HEK293 (cell line): ENCODE results near the gene LTO1.
A peak's percentile ranks its signal among the peaks of the same experiment; 100 is the strongest.
"Not testable (repeated sequence)": the region's sequence is repeated elsewhere in the genome, so short reads cannot be mapped to it uniquely, and the experiment has no call there.

Source experiments
- CTCF ChIA-PET: fragments of 350-600 bp; formaldehyde crosslinking; extraction: SDS; loops from one replicate; lab custom pipeline; 2021; ENCODE audit warnings: antibody characterized with exemption; lab: Yijun Ruan, JAX
- POLR2A ChIA-PET: fragments of 300-600 bp; formaldehyde crosslinking; extraction: SDS; loops from one replicate; lab custom pipeline; 2020; ENCODE audit warnings: antibody characterized with exemption, inconsistent platforms; lab: Yijun Ruan, JAX
- H3K27ac ChIP-seq: fragments of 200-500 bp; sonication (Bioruptor generic); 2 replicates; pipeline ENCODE4 v1.5.1; 2014; ENCODE audit warnings: low read depth, low read length, control low read depth, inconsistent platforms; ENCODE audit errors: extremely low read depth
- H3K36me3 ChIP-seq, 2 experiments: fragments of 200-500 bp in 1 of 2; sonication (Bioruptor generic) in 1 of 2; 1 replicate in 1 of 2; 2 replicates in 1 of 2; pipeline ENCODE4 v1.5.1; 2014 to 2017; ENCODE audit warnings: inconsistent platforms in 2 of 2, low read length in 2 of 2; ENCODE audit not compliant: control insufficient read depth in 2 of 2, insufficient read depth in 1 of 2
- H3K4me1 ChIP-seq: fragments of 200-500 bp; sonication (Bioruptor generic); 2 replicates; pipeline ENCODE4 v1.5.1; 2014; ENCODE audit warnings: mild to moderate bottlenecking, low read length, inconsistent platforms; ENCODE audit not compliant: control insufficient read depth, insufficient read depth
- H3K4me3 ChIP-seq: 2 replicates; pipeline ENCODE4 v1.5.1; 2011; ENCODE audit warnings: low read depth, mild to moderate bottlenecking, control low read depth, low read length, moderate library complexity
- H3K9me3 ChIP-seq: fragments of 200-500 bp; sonication (Bioruptor generic); 2 replicates; pipeline ENCODE4 v1.5.1; 2014; ENCODE audit warnings: low read depth, low read length, inconsistent platforms; ENCODE audit not compliant: control insufficient read depth, insufficient read depth
- AEBP2 ChIP-seq: fragments of 450-650 bp; formaldehyde crosslinking; IDR thresholded peaks from 2 replicates; pipeline ENCODE4 v1.5.1; 2016; ENCODE audit warnings: missing biosample characterization, missing genetic modification characterization, borderline replicate concordance
- BCL11B ChIP-seq: fragments of 450-650 bp; formaldehyde crosslinking; IDR thresholded peaks from 2 replicates; pipeline ENCODE4 v1.5.1; 2016; ENCODE audit warnings: low read depth, missing biosample characterization, missing genetic modification characterization
- SP2 ChIP-seq: fragments of 450-650 bp; formaldehyde crosslinking; IDR thresholded peaks from 2 replicates; pipeline ENCODE4 v1.5.1; 2016; ENCODE audit warnings: missing biosample characterization, missing genetic modification characterization
- YY1 ChIP-seq: fragments of 450-650 bp; formaldehyde crosslinking; IDR thresholded peaks from 2 replicates; pipeline ENCODE4 v1.5.1; 2018; ENCODE audit warnings: missing biosample characterization, missing genetic modification characterization
- ZBTB6 ChIP-seq: fragments of 450-650 bp; formaldehyde crosslinking; IDR thresholded peaks from 2 replicates; pipeline ENCODE4 v1.5.1; 2017; ENCODE audit warnings: missing biosample characterization, missing genetic modification characterization
- ZNF169 ChIP-seq: fragments of 450-650 bp; formaldehyde crosslinking; IDR thresholded peaks from 2 replicates; pipeline ENCODE4 v1.5.1; 2016; ENCODE audit warnings: missing biosample characterization, missing genetic modification characterization
- ZNF211 ChIP-seq: fragments of 450-650 bp; formaldehyde crosslinking; IDR thresholded peaks from 2 replicates; pipeline ENCODE4 v1.5.1; 2016; ENCODE audit warnings: low read depth, missing biosample characterization, missing genetic modification characterization
- ZNF223 ChIP-seq: fragments of 450-650 bp; formaldehyde crosslinking; IDR thresholded peaks from 2 replicates; pipeline ENCODE4 v1.5.1; 2016; ENCODE audit warnings: missing biosample characterization, missing genetic modification characterization
- ZNF239 ChIP-seq: fragments of 450-650 bp; formaldehyde crosslinking; IDR thresholded peaks from 2 replicates; pipeline ENCODE4 v1.5.1; 2016; ENCODE audit warnings: missing biosample characterization, missing genetic modification characterization
- ZNF366 ChIP-seq: fragments of 450-650 bp; formaldehyde crosslinking; conservative IDR thresholded peaks from 2 replicates; pipeline ENCODE4 v1.5.1; 2016; ENCODE audit warnings: missing biosample characterization, missing genetic modification characterization
- ZNF501 ChIP-seq: fragments of 450-650 bp; formaldehyde crosslinking; IDR thresholded peaks from 2 replicates; pipeline ENCODE4 v1.5.1; 2016; ENCODE audit warnings: missing biosample characterization, missing genetic modification characterization
- ZNF629 ChIP-seq: fragments of 450-650 bp; formaldehyde crosslinking; IDR thresholded peaks from 2 replicates; pipeline ENCODE4 v1.5.1; 2017; ENCODE audit warnings: missing biosample characterization, missing genetic modification characterization
- ZNF639 ChIP-seq: fragments of 450-650 bp; formaldehyde crosslinking; IDR thresholded peaks from 2 replicates; pipeline ENCODE4 v1.5.1; 2016; ENCODE audit warnings: missing biosample characterization, missing genetic modification characterization
- ZNF692 ChIP-seq: fragments of 450-650 bp; formaldehyde crosslinking; IDR thresholded peaks from 2 replicates; pipeline ENCODE4 v1.5.1; 2016; ENCODE audit warnings: missing biosample characterization, missing genetic modification characterization
- ZNF747 ChIP-seq: fragments of 450-650 bp; formaldehyde crosslinking; IDR thresholded peaks from 2 replicates; pipeline ENCODE4 v1.5.1; 2016; ENCODE audit warnings: missing biosample characterization, missing genetic modification characterization
- ZNF785 ChIP-seq: fragments of 450-650 bp; formaldehyde crosslinking; IDR thresholded peaks from 2 replicates; pipeline ENCODE4 v1.5.1; 2016; ENCODE audit warnings: missing biosample characterization, missing genetic modification characterization

The LTO1 gene

GRCh38 chr11:69625476-69625875, 49.7 kb downstream of the LTO1 start (continued):
- no peak for TF ChIP-seq SP2

GRCh38 chr11:69624293-69624692, 50.9 kb downstream of the LTO1 start:
- H3K27ac ChIP-seq: no peak overlapping the region
- CTCF ChIA-PET: no interaction called here
- H3K4me1 ChIP-seq: no peaks in the 10 kb centered on the region
- TF ChIP-seq ZNF239 (tag by site-specific recombination) (0 out of 2 replicates have a peak, but pooled peaks have one; percentile 20), BCL11B (tag by site-specific recombination) (no peak)
- POLR2A ChIA-PET: no interaction called here
- H3K4me3 ChIP-seq: no peak overlapping the region
- H3K36me3 ChIP-seq: no peaks in the 10 kb centered on the region
- H3K9me3 ChIP-seq: no peaks in the 10 kb centered on the region

GRCh38 chr11:69622097-69622681, 53.0 kb downstream of the LTO1 start:
- H3K27ac ChIP-seq, H3K36me3 ChIP-seq, H3K4me3 ChIP-seq, CTCF ChIA-PET, POLR2A ChIA-PET, H3K4me1 ChIP-seq, H3K9me3 ChIP-seq: not testable (repeated sequence)
- peak; percentile 40; the same call in 1 of the 2 replicates for TF ChIP-seq ZNF366

GRCh38 chr11:69620683-69621290, 54.4 kb downstream of the LTO1 start:
- TF ChIP-seq ZNF629 (tag by site-specific recombination): no peak
- TF ChIP-seq ZNF223 (tag by site-specific recombination): no peak
- no peak for TF ChIP-seq ZNF747 (tag by site-specific recombination)
- TF ChIP-seq ZNF169 (tag by site-specific recombination): no peak
- TF ChIP-seq ZBTB6: no peak
- TF ChIP-seq, all 188 proteins: peak for 0
- Histone ChIP-seq H3K4me3 (no peak overlapping the region), H3K27ac (no peak overlapping the region), H3K36me3 (no peaks in the 10 kb centered on the region), H3K4me1 (no peaks in the 10 kb centered on the region), H3K9me3 (no peaks in the 10 kb centered on the region)
- POLR2A ChIA-PET: no interaction called here
- CTCF ChIA-PET: interaction anchor here (0.9 kb wide), 1 partner anchor 519 kb away, joined by 3 read pairs; no protein-coding TSS in a partner anchor

GRCh38 chr11:69618237-69618636, 56.9 kb downstream of the LTO1 start:
- CTCF ChIA-PET: interaction anchor here (0.6 kb wide), 1 partner anchor 610 kb away, joined by 5 read pairs; no protein-coding TSS in a partner anchor
- no peak overlapping the region for H3K27ac ChIP-seq
- POLR2A ChIA-PET: no interaction called here

GRCh38 chr11:69617682-69618081, 57.5 kb downstream of the LTO1 start:
- Histone ChIP-seq H3K27ac (no peak overlapping the region), H3K9me3 (no peaks in the 10 kb centered on the region), H3K4me1 (no peaks in the 10 kb centered on the region), H3K36me3 (no peaks in the 10 kb centered on the region), H3K4me3 (no peak overlapping the region)
- ChIA-PET POLR2A (no interaction called here), CTCF (interaction anchor here (0.6 kb wide), 1 partner anchor 611 kb away, joined by 5 read pairs; no protein-coding TSS in a partner anchor)
- no peak for TF ChIP-seq AEBP2 (tag by site-specific recombination)
- no peak for TF ChIP-seq ZNF501 (tag by site-specific recombination)
- TF ChIP-seq ZNF639 (tag by site-specific recombination): no peak
- no peak for TF ChIP-seq ZNF692 (tag by site-specific recombination)
- no peak for TF ChIP-seq ZNF785
- TF ChIP-seq YY1 (tag by site-specific recombination): no peak

More at GRCh38 chr11:69618237-69618636, 56.9 kb downstream of the LTO1 start:
- Histone ChIP-seq H3K36me3 (no peaks in the 10 kb centered on the region), H3K9me3 (no peaks in the 10 kb centered on the region), H3K4me3 (no peak overlapping the region), H3K4me1 (no peaks in the 10 kb centered on the region)
- no peak for TF ChIP-seq ZNF211 (tag by site-specific recombination)
- TF ChIP-seq, all 188 proteins: peak for 0
